OCI-M2 (cell line): ENCODE results near the gene GLP2R.

Experiments used
- DNase-seq: peaks from one replicate; lab custom pipeline; 2025; ENCODE audit not compliant: unreplicated experiment; lab: John Stamatoyannopoulos, UW

Gene GLP2R

GRCh38 chr17:9897372-9897968, 71.7 kb downstream of the GLP2R start:
- DNase-seq: no peak

- no peak for DNase-seq
These were observed 73.1 kb downstream of the GLP2R start for GRCh38 chr17:9898812-9899211.

DNA sequence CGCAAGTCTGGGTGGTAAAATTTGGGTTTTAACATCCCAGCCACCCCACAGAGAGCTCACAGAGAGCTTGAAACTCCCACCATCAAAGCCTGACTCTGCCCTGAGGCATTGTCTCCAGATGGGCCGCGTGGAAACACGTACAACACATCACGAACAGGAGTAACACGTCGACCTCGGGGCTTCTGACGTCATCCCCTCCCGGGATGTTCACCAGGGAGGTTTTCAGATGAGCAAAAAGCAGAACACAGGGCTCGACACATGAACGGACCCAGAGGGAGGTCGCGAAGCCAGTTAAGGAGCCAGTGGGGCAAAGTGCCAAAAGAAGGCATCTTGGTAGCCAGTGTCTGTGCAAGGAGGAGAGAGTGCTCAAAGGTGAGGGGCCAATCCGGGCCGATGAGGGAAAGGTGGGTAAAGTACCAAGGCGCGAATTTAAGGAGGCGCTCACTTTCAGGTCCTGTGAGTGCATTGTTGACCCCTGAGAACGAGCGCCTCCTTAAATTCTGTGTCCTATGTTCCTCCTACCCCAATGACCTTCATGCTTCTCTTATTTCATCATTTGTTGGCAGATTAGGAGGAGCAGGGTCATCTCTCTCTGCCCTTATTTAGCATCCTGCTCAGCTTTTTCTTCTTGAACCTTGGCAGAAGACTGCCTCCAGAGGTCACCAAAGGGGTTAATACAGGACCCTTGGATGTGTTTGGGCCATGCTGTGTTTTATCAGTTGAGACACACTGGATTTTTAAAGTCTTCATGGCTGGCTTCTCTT, 73.7 kb downstream of the GLP2R start:
- no peak for DNase-seq

DNA sequence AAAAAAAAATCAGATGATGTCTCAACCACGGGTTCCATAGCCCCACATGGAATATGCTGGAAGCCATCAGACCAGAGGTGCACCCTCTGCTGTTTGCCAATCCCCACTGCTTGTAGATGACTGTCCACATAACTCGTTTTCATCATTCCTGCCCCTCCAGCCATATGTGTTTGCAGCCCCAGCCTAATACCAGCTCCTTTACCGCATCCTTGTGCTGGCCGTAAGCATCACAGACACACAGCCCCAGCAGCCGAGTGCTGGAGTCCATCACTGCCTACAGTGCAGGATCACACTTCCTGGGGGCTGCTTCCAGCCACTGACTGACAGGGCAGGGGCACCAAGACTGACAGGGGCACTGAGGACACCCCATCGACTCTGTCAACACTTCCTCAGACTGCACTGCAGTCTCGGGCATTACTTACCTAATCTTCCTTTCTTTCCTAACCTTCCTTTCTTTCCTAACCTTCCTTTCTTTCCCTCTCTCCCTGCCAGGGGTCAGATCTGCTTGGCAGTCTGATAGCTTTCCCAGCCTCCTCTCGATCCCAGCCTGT, 74.4 kb downstream of the GLP2R start:
- no peak for DNase-seq

DNA sequence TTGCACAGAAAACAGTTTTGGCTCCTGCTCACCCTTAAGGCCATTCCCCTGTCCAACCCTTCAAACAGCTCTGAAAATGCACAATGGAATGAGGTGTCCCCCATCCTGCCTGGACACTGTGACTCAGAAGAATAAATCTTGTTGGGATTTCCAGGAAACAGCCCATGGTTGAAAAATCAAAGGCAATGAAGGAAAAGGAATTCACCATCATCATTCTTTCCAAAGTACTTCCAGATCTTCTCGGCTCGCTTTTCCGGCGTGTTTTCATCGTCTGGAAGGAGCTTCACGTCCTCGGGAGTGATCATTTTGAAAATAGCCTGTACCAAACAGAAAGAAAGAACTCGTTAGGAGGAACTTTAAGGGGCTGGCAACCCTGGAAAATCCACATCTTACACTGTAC, 75.1 kb downstream of the GLP2R start:
- DNase-seq: no peak

- no peak for DNase-seq
These were observed 76.4 kb downstream of the GLP2R start for GRCh38 chr17:9902120-9902519.

DNA sequence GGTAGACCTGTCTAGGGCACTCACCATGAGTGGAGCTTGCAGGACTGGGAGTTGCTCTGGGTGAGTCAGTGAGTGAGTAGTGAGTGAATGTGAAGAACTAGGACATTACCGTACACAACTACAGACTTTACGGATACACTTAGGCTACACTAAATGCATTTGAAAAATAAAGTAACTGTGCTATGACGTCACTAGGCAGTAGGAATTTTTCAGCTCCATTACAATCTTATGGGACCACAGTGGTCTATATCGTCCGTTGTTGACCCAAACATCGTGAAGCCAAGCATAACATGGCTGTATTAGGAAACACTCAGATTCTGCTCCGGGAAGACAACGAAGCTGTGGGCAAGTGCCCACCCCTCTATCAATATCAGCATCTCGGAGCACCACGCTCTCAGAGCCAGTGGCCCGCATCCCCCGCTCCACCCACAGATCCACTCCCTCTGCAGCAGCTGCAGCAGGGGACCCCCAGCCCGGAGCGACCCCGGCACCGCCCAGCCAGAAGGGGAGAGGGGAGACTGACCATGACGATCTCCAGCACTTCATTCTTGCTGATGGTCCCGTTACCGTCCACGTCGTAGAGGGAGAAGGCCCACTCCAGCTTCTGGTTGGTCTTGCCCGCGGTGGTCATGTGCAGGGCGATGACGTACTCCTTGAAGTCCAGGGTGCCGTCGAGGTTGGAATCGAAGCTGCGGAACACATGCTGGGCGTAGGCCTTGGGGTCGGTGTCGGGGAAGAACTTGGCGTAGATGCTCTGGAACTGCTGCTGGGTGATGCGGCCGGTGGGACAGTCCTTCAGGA, 78.8 kb downstream of the GLP2R start:
- no peak for DNase-seq

- no peak for DNase-seq
These were observed 79.3 kb downstream of the GLP2R start, which contains the start of gene RCVRN for GRCh38 chr17:9905078-9905415. TSS of gene RCVRN (minus strand) at chr17:9905271. CDS start at chr17:9905180, 91 bp downstream.

GRCh38 chr17:9905902-9906301, 80.2 kb downstream of the GLP2R start:
- no peak for DNase-seq

GRCh38 chr17:9906616-9907015, 80.9 kb downstream of the GLP2R start:
- no peak for DNase-seq

DNA sequence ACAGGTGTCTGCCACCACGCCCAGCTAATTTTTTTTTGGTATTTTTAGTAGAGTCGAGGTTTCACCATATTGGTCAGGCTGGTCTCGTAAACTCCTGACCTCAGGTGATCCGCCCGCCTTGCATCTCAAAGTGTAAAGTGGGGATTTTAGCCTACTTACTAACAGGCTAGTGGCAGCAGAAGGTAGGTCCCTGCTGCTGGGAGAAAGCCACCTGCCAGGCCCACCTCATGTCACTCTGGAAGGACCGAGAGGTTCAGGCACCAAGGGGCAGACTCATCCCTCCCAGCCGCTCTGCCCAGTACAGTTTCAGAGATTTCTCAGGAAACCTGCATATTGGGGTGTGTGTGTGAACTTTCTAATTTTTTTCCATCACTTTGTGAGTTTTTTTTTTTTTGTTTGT, 81.4 kb downstream of the GLP2R start:
- DNase-seq: no peak

DNA sequence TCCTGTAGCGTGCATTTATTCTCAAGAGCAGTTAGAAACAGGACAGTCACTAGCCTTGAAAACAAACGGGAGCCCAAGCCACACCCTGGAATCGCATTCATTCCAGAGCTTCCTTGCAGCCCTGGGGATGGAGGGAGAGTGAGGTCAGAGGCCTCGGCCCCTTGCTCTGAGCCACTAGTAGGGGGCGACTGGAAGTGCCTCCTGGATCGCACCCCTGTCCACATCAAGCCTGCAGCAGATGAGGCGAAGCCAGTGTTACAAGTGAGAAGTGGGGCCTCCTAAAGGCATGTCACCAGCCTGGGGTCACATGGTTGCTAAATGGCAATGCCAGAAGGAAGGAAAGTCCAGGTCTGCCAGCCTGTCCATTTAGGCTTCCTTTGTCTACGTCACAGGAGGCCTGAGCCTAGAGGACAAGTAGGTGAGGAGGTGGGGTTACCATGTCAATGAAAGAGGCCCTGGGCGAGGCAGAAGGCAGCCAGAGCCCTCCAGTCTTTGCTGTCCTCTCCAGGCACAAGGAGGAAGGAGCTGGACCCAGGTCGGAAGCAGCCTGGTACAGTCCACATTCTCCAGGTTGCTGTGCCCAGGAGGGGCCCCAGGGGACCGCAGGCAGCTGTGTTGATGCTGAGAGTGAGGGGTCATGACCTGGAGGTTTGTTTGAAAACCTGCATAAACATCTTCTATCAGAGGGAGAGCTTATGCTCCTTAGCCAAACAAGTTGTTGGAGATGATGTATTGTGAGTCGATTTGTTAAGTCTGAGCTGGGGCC, 82.3 kb downstream of the GLP2R start:
- no peak for DNase-seq

DNA sequence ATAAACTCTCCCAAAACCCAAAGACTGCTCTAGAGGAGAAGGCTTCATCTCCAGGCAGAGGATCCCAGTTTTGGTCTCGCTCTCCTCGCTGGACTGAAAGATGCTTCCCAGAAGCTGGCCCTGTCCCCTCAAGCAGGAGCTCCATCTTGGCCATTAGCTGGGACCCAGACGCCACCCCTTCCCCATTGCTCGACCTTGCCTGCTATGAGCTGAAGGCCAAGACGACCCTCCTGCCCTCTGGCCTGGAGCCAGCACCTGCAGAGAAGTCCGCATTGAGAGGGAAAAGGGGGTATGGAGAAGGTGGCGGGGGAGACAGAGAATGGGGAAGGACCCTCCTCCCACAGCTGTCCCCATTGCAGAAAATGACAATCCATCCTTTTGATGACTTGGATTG, 82.9 kb downstream of the GLP2R start:
- DNase-seq: no peak

DNA sequence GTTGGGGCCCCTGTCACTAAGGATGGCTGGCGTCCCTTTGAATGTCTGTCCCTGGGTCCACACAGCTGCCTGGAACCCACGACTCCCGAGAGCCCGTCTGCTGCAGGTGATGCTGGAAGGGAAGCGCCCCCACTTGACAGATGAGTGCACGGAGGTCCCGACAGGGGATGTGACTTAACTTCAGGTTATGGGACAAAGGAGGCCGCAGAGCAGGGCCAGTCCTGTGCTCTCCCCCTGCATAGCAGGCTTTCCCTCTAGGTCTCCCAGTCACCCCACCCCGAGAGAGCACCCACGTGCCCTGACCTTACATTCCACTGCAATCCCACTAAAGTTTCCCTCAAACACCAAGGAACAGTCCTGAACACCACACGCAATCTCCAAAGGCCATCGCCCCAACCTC, 85.4 kb downstream of the GLP2R start:
- no peak for DNase-seq

DNA sequence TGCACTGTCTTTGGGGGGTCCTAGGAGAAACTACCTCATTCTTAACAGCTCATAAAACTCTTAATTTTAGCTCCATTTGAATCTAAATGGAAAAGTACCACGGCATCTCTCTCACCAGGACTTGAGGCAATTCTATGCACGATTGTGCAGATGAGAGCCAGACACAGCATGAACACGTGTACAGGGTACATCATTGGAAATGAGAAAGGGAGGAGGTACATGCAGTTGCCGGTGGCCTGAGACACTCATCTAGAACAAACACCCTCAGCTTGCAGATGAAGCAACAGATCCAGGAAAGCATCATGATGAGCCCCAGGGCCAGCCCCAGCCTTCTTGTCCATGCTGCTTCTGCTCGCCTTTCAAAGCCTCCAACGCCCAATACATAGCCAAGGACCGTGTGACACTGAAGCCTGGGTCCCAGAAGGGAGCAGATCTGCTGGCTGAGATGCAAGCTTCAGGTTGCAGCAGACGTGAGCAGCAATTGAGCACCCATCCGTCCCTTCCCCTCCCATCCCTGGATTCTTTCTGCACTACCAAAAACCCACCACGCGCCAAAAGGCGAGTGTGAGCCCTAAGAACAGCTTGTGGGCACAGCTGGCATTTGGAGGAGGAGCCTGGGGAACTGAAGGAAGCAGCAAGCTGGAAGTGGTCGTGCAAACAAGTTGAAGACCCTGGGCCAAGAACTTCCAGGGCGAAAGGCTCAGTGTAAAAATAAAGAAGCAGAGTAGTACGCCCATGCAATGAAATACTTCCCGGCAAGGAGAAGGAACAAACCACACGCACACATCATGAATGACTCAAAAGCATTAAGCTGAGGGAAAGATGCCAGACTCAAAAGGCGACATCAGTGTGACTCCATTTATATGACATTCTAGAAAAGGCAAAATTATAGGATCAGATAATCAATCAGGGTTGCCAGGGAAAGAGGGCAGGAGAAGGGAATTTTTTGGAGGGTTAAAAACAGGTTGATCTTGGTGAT, 86.7 kb downstream of the GLP2R start:
- no peak for DNase-seq

- DNase-seq: no peak
These were observed 87.8 kb downstream of the GLP2R start for GRCh38 chr17:9913476-9913875.

DNA sequence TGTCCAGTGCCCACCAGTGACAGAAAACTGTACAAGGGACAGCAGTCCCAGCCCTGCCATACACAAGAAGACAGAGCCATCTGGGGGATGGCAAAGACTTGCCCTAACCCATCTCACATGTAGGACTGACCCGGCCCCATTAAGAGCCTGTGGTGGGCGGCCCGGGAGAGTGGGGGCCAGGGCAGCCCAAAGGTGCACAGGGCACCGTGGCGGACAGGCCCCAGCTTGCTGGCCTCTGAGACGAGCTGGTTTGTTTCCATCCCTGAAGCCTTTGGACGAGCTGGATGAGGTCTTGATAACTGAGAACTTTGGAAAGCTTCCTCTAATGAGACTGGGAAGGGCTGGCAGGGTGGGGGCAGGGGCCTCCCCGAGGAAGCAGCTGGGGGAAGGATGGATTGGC, 90.4 kb downstream of the GLP2R start:
- DNase-seq: no peak

GRCh38 chr17:9917131-9917530, 91.4 kb downstream of the GLP2R start:
- no peak for DNase-seq

DNA sequence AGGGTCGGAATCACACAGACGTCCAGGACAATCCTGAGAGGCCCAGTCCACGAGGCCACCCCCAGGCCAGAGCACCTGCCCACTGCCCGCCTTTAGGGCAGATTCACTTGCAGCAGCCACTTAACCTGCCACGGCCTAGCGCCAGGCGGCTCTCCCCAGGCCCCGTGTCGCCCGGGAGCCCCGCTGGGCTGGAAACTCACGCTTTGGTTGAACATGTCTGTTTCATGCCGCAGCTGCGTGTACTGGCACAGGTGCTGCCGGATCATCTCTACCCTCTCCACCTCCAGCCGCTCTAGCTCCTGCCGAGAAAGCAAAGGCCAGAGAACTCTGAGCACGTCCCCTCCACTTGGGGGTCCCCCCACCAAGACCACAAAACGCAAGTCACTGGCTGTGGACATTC, 92.1 kb downstream of the GLP2R start:
- no peak for DNase-seq

GRCh38 chr17:9918352-9918751, 92.6 kb downstream of the GLP2R start:
- no peak for DNase-seq
